ENCODE data around the gene EIF4B. TPM values are rescaled to one million over a fixed set of nuclear protein-coding genes. Genes with fewer than 3 reads are reported as not detected.

Gene EIF4B
- total and polyA plus RNA-seq, 2 of the 13 experiments (the other 11 are each of a cell fraction or from before 2014, with no cell fraction given), result 416 to 548 TPM

GRCh38 chr12:53061404-53062010 lies 55.3 kb downstream of the EIF4B start (continued):
- TF ChIP-seq, protein P1, sequence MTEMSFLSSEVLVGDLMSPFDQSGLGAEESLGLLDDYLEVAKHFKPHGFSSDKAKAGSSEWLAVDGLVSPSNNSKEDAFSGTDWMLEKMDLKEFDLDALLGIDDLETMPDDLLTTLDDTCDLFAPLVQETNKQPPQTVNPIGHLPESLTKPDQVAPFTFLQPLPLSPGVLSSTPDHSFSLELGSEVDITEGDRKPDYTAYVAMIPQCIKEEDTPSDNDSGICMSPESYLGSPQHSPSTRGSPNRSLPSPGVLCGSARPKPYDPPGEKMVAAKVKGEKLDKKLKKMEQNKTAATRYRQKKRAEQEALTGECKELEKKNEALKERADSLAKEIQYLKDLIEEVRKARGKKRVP (CRISPR knock-in tag; IDR thresholded peaks at IDR 0.05), result no peak
- TF ChIP-seq ETV5 (CRISPR knock-in tag; IDR thresholded peaks at IDR 0.05; ENCODE audit: borderline replicate concordance), result peak; percentile 43; the same call in 1 of the 2 replicates
- TF ChIP-seq, protein P2, sequence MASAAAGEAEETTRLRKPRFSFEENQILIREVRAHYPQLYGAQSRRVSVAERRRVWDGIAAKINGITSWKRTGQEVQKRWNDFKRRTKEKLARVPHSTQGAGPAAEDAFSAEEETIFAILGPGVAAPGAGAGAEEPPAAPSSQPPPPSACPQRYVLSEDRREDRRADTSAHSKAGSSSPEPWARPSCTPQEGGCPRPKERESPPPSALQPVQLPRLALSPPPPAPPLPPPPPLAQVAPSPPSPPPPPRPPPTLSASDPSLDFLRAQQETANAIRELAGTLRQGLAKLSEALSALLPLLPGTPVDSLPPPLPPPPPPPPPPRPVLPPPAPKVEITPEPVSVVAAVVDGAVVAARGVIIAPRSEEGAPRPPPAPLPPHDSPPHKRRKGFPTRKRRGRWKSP (CRISPR knock-in tag; IDR thresholded peaks at IDR 0.05), result no peak
- TF ChIP-seq SYNCRIP (IDR thresholded peaks at IDR 0.05; ENCODE audit: insufficient read depth, low read depth, low read length), result no peak
- no peak for TF ChIP-seq KDM5A (IDR thresholded peaks at IDR 0.05; ENCODE audit: borderline replicate concordance, low read length)
- TF ChIP-seq TOE1 (CRISPR knock-in tag; IDR thresholded peaks at IDR 0.05), result no peak
- TF ChIP-seq BCL6 (CRISPR knock-in tag; IDR thresholded peaks at IDR 0.05), result peak; percentile 47
- TF ChIP-seq ZBTB20 (CRISPR knock-in tag; IDR thresholded peaks at IDR 0.05; ENCODE audit: borderline replicate concordance, low read depth), result peak; percentile 49; the same call in 1 of the 2 replicates
- TF ChIP-seq, protein P3, sequence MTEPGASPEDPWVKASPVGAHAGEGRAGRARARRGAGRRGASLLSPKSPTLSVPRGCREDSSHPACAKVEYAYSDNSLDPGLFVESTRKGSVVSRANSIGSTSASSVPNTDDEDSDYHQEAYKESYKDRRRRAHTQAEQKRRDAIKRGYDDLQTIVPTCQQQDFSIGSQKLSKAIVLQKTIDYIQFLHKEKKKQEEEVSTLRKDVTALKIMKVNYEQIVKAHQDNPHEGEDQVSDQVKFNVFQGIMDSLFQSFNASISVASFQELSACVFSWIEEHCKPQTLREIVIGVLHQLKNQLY (CRISPR knock-in tag; IDR thresholded peaks at IDR 0.05), result peak; percentile 22; the same call in 1 of the 2 replicates
- TF ChIP-seq ZKSCAN5 (CRISPR knock-in tag; IDR thresholded peaks at IDR 0.05), result no peak
- peak; percentile 47; the same call in 1 of the 2 replicates for TF ChIP-seq KAT8 (CRISPR knock-in tag; IDR thresholded peaks at IDR 0.05)
- TF ChIP-seq ZNF570 (CRISPR knock-in tag; IDR thresholded peaks at IDR 0.05; ENCODE audit: borderline replicate concordance), result no peak
- TF ChIP-seq STAT5B (CRISPR knock-in tag; IDR thresholded peaks at IDR 0.05), result no peak
- peak; percentile 84 for TF ChIP-seq GATAD2A (CRISPR knock-in tag; IDR thresholded peaks at IDR 0.05)
- no peak for TF ChIP-seq ZSCAN12 (CRISPR knock-in tag; IDR thresholded peaks at IDR 0.05)
- TF ChIP-seq, protein P4, sequence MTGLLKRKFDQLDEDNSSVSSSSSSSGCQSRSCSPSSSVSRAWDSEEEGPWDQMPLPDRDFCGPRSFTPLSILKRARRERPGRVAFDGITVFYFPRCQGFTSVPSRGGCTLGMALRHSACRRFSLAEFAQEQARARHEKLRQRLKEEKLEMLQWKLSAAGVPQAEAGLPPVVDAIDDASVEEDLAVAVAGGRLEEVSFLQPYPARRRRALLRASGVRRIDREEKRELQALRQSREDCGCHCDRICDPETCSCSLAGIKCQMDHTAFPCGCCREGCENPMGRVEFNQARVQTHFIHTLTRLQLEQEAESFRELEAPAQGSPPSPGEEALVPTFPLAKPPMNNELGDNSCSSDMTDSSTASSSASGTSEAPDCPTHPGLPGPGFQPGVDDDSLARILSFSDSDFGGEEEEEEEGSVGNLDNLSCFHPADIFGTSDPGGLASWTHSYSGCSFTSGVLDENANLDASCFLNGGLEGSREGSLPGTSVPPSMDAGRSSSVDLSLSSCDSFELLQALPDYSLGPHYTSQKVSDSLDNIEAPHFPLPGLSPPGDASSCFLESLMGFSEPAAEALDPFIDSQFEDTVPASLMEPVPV (CRISPR knock-in tag; IDR thresholded peaks at IDR 0.05), result no peak
- TF ChIP-seq RFX1 (IDR thresholded peaks at IDR 0.05), result no peak
- TF ChIP-seq ZNF678 (CRISPR knock-in tag; IDR thresholded peaks at IDR 0.05), result no peak
- no peak for TF ChIP-seq CC2D1A (CRISPR knock-in tag; IDR thresholded peaks at IDR 0.05)
- TF ChIP-seq RBAK (CRISPR knock-in tag; IDR thresholded peaks at IDR 0.05), result no peak
- TF ChIP-seq ZNF83 (CRISPR knock-in tag; IDR thresholded peaks at IDR 0.05; ENCODE audit: borderline replicate concordance), result no peak
- TF ChIP-seq, protein P5, sequence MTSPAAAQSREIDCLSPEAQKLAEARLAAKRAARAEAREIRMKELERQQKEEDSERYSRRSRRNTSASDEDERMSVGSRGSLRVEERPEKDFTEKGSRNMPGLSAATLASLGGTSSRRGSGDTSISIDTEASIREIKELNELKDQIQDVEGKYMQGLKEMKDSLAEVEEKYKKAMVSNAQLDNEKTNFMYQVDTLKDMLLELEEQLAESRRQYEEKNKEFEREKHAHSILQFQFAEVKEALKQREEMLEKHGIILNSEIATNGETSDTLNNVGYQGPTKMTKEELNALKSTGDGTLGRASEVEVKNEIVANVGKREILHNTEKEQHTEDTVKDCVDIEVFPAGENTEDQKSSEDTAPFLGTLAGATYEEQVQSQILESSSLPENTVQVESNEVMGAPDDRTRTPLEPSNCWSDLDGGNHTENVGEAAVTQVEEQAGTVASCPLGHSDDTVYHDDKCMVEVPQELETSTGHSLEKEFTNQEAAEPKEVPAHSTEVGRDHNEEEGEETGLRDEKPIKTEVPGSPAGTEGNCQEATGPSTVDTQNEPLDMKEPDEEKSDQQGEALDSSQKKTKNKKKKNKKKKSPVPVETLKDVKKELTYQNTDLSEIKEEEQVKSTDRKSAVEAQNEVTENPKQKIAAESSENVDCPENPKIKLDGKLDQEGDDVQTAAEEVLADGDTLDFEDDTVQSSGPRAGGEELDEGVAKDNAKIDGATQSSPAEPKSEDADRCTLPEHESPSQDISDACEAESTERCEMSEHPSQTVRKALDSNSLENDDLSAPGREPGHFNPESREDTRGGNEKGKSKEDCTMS (CRISPR knock-in tag; conservative IDR thresholded peaks at IDR 0.05), result no peak
